ENCODE data around the gene GRM1. TPM values are rescaled to one million over a fixed set of nuclear protein-coding genes. Genes with fewer than 3 reads are reported as not detected.

GRM1 gene
- total and polyA plus RNA-seq, 12 donors: under 0.01 to 1.3 (median 0.07) TPM; not detected in 3

GRCh38 chr6:146056506-146056905 is 27.6 kb downstream of the GRM1 start:
- no peak overlapping the region for H3K4me3 ChIP-seq
- H3K27ac ChIP-seq: no peak overlapping the region

DNA sequence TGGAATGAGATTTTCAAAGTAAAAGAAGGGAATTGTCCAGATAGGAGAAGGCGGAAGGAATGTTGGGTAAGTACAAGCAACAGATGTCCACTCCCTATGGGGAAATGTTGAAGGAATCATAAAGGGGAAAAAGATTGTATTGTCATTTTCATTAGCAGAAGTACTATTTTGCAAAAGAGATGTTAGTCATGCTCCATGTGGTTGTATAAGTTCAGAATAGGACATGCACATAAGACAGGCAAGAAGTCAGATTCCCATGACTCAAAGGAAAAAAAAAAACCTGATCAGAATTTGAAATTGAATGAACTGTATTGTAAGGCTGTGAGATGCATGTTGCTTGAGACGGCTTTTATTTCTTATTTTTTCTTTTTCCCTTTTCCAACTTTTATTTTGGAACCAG is 36.8 kb downstream of the GRM1 start:
- no peak for TF ChIP-seq POLR2A (IDR thresholded peaks at IDR 0.05)
- TF ChIP-seq, protein P1, sequence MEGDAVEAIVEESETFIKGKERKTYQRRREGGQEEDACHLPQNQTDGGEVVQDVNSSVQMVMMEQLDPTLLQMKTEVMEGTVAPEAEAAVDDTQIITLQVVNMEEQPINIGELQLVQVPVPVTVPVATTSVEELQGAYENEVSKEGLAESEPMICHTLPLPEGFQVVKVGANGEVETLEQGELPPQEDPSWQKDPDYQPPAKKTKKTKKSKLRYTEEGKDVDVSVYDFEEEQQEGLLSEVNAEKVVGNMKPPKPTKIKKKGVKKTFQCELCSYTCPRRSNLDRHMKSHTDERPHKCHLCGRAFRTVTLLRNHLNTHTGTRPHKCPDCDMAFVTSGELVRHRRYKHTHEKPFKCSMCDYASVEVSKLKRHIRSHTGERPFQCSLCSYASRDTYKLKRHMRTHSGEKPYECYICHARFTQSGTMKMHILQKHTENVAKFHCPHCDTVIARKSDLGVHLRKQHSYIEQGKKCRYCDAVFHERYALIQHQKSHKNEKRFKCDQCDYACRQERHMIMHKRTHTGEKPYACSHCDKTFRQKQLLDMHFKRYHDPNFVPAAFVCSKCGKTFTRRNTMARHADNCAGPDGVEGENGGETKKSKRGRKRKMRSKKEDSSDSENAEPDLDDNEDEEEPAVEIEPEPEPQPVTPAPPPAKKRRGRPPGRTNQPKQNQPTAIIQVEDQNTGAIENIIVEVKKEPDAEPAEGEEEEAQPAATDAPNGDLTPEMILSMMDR (IDR thresholded peaks at IDR 0.05): no peak
- WGBS, 4 donors: 78 to 94% (median 84%) methylated on average over 2 of the region's 2 CpGs
- intact Hi-C loops (cut with DNase I): no loop called here
- Histone ChIP-seq H3K4me1 (replicated peaks in 1 of 2) (no peaks in the 10 kb centered on the region), H3K27ac (no peak overlapping the region), H3K4me3 (no peak overlapping the region), H3K36me3 (replicated peaks in 1 of 2) (no peaks in the 10 kb centered on the region), H3K9me3 (replicated peaks in 1 of 3) (no peaks in the 10 kb centered on the region), H3K27me3 (no peaks in the 10 kb centered on the region)
- no peak for DNase-seq

More at GRCh38 chr6:146056506-146056905, 27.6 kb downstream of the GRM1 start:
- no peaks in the 10 kb centered on the region for H3K36me3 ChIP-seq (replicated peaks in 1 of 2)
- no peak for DNase-seq
- H3K4me1 ChIP-seq (replicated peaks in 1 of 2): no peaks in the 10 kb centered on the region
- intact Hi-C loops (cut with DNase I): no loop called here
- no peak for TF ChIP-seq POLR2A (IDR thresholded peaks at IDR 0.05)
- TF ChIP-seq, protein P1 (IDR thresholded peaks at IDR 0.05): no peak
- WGBS, 4 donors: 75 to 86% (median 79%) methylated on average over 6 of the region's 6 CpGs
- H3K27me3 ChIP-seq: no peaks in the 10 kb centered on the region
- H3K9me3 ChIP-seq (replicated peaks in 1 of 3): no peaks in the 10 kb centered on the region

DNA sequence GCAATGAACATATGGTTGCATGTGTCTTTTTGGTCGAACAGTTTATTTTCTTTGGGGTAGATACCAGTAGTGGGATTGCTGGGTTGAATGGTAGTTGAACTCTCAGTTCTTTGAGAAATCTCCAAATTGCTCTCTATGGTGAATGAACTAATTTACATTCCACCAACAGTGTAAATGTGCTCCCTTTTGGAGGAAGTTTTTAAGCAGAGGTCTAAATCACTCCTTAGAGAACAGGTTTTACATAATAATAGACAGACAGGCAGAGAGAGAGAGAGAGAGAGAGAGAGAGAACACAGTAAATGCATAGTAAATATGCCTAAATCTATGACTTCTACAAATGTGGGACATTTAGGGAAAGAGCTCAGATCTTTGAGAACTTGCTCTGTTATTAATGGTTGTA is 37.6 kb downstream of the GRM1 start:
- H3K36me3 ChIP-seq (replicated peaks in 1 of 2): no peaks in the 10 kb centered on the region
- H3K4me3 ChIP-seq: no peak overlapping the region
- H3K27me3 ChIP-seq: no peaks in the 10 kb centered on the region
- H3K27ac ChIP-seq: no peak overlapping the region
- 50 to 66% (median 57%) methylated on average over 1 of the region's 1 CpG for WGBS, 4 donors
- intact Hi-C loops (cut with DNase I): no loop called here
- no peaks in the 10 kb centered on the region for H3K9me3 ChIP-seq (replicated peaks in 1 of 3)
- no peaks in the 10 kb centered on the region for H3K4me1 ChIP-seq (replicated peaks in 1 of 2)
- no peak for DNase-seq
- TF ChIP-seq, protein P1 (IDR thresholded peaks at IDR 0.05): no peak
- no peak for TF ChIP-seq POLR2A (IDR thresholded peaks at IDR 0.05)

GRCh38 chr6:146071781-146072180 is 42.9 kb downstream of the GRM1 start:
- intact Hi-C loops (cut with DNase I): no loop called here
- TF ChIP-seq, protein P1 (IDR thresholded peaks at IDR 0.05): no peak
- TF ChIP-seq POLR2A (IDR thresholded peaks at IDR 0.05): no peak
- no peak overlapping the region for H3K4me3 ChIP-seq
- 54 to 67% (median 57%) methylated on average over 2 of the region's 2 CpGs for WGBS, 4 donors
- no peak overlapping the region for H3K27ac ChIP-seq
- DNase-seq: no peak
- H3K4me1 ChIP-seq (replicated peaks in 1 of 2): no peaks in the 10 kb centered on the region
- H3K36me3 ChIP-seq (replicated peaks in 1 of 2): no peaks in the 10 kb centered on the region
- H3K27me3 ChIP-seq: no peaks in the 10 kb centered on the region
- H3K9me3 ChIP-seq (replicated peaks in 1 of 3): no peaks in the 10 kb centered on the region

All from adrenal gland (tissue), 12 donors.